Stimulated activated CD4-positive, alpha-beta T cell treated with anti-CD3 and anti-CD28 coated beads, Interleukin-4, amount 100 ng/mL, for 24 hours (primary cell): ENCODE measurements around the gene SLC25A52.
"Not testable (repeated sequence)": the region's sequence is repeated elsewhere in the genome, so short reads cannot be mapped to it uniquely, and the experiment has no call there.

ENCODE experiments used
- DNase-seq: peaks from one replicate; pipeline ENCODE4 v3.0.0-alpha.2; 2020

SLC25A52 gene, protein sequence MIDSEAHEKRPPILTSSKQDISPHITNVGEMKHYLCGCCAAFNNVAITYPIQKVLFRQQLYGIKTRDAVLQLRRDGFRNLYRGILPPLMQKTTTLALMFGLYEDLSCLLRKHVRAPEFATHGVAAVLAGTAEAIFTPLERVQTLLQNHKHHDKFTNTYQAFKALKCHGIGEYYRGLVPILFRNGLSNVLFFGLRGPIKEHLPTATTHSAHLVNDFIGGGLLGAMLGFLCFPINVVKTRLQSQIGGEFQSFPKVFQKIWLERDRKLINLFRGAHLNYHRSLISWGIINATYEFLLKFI

DNA sequence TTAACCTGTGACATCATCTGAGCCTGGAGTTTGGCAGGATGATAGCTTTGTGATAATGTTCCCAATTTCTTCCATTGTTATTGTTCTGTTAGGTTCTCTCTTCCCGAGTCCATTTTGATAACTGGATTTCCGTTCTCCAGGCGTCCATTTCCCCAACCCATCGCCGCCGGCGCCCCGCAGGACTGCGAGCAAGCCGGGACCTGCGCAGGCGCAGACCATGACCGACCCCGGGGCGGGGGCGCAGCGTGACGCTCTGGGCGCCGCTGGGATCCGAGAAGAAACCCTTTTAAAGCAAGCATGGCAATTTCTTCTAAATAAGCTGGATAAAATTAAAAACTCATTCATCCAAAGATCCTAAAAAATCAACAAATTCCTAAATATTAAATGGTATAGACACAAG, at the start of gene SLC25A52:
Gene SLC25A52 (minus strand): TSS at position 186 of the 400 bp plus-strand sequence. CDS start 219 bp downstream, outside the sequence.
- DNase-seq: no peak

DNA sequence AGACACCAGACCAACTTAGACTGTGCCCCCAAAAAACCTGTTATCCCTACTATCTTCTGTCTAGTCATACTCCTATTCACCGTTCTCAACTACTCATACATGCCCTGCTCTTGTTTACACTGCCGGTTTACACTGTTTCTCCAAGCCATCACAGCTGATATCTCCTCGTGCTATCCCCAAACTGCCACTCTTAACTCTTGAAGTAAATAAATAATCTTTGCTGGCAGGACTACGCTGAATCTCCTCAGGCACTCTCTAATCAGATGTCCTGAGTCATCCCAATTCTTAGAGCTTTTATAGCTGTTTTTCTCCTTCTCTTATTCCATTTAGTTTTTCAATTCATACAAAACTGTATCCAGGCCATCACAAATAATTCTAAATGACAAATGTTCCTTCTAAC, 48.4 kb upstream of the SLC25A52 start:
- not testable (repeated sequence) for DNase-seq

DNA sequence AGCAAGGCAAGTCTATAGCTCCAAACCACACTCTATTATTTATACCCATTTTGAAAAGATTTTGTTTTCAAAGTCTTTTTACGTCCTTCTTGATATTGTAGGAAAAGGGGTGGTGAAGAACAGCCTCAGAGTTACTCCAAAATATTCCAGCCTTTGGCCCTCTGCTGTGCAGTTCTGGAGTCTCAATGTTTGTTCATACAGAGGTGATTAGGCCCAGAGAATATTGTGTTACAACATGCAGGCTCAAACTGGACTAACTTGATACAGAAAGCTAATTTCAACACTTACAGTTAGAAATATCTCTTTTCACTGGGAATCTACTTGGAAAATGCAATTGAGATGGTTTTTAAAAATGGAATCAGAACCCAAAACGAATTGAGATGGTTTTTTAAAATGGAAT, 40.4 kb upstream of the SLC25A52 start:
- no peak for DNase-seq

DNA sequence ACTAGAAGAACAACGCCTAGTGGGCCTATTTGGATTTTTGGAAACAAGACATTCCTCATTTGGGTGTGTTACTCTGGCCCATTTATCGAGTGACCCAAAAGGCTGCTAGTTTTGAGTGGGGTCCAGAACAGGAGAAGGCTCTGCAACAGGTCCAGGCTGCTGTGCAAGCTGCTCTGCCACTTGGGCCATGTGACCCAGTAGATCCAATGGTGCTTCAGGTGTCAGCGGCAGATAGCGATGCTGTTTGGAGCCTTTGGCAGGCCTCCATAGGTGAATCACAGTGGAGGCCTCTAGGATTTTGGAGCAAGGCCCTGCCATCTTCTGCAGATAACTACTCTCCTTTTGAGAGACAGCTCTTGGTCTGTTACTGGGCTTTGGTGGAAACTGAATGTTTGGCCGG, 38.6 kb upstream of the SLC25A52 start:
- not testable (repeated sequence) for DNase-seq

DNA sequence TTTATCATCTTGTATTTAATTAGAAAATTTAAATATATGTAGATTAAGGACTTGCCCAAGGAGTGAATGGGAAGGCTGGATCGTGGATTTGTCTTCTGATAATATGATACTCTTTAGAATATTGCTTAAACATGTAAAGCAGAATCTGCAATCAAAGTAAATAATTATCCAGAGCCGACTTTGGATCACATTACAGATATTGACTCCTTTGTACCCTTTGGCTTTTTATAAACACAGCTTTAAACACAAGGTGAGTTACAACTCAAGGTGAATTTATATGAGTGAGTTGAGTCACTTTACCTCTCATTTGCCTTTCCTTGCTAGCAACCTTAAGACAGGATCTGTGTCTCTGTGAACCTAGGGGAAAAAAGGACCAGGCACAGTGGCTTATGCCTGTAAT, 37.7 kb upstream of the SLC25A52 start:
- DNase-seq: no peak

DNA sequence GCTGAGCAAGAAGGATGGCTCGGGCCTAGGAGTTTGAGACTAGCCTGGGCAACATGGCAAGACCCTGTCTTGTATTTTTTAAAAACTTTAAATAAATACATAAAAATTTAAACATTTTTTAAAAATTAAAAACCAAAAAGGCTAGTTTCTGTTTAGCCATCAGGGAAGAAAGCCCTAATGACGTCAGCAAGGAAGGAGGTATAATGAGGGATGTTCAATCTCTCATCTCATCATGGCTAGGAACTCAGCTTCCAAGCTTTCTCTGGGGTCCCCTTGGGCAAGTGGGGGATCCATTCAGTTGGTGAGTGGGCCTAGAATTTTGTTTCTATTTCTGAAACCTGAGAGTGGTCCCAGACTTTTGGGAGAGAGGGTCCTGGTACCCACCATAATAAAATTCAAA, 35.1 kb upstream of the SLC25A52 start:
- DNase-seq: no peak

DNA sequence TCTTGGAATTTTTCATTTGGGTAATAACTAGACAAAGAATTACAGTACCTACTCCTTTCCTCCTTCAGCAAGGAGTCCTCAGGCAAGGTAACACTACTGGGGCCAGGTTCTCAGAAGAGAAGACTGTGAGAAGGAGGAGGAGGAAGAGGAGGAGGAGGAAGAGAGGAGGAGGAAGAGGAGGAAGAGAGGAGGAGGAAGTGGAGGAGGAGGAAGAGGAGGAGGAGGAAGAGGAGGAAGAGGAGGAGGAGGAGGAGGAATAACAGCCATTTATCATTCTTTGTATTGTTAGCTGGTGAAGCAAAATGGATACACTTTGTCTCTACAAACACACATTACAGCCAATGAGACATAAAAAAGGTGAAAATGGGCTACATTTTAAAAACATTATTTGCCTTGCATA, 32.9 kb upstream of the SLC25A52 start:
- no peak for DNase-seq

DNA sequence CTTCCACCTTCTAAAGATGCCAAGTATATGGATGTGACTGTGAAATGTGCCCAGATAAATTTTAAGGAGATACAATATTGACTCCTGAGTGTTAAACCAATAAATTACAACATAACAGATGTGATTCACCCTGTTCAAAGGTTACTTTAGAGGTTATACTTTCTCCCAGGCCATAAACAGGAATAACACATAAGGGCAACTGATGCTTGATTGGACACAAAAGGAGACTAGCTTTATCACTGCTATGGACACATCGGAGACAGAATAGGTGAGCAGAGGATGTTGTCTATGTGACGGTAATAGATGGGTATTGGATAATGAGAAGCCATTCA, 31.9 kb upstream of the SLC25A52 start:
- DNase-seq: no peak

DNA sequence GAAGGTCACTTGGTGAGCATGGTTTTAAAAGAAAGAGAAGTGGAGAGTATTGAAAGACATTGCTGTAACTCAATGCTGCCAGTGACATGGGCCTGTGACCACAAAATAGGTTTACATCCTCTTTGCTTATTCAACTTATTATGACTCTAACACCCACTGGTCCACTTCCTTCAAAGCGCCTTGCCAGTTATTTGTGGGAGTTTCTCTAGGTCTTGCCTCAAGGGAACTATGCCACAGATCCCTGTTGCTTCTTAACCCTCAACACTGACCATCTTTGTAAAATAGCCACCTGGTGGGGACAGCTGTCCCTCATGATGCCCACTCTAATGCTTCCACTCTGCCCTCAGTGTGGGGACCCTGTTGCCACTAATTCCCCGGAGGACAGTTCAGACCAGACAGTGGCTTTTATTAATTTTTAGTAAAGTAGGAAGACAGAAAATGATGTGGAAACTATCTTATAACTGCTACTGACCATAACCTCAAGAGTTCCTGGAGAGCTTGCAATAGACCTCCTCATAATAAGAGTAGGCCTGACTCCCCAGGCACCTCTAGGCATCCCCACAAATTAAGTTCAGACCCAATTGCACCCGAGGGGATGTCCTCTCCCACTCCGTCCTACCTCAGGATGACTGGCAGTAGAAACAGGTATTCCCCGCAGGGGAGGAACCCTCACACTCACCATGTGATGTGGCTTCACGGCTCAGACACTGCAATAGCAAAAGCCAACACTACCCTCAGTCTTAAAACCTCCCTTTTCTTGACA, 31.3 kb upstream of the SLC25A52 start:
- no peak for DNase-seq

DNA sequence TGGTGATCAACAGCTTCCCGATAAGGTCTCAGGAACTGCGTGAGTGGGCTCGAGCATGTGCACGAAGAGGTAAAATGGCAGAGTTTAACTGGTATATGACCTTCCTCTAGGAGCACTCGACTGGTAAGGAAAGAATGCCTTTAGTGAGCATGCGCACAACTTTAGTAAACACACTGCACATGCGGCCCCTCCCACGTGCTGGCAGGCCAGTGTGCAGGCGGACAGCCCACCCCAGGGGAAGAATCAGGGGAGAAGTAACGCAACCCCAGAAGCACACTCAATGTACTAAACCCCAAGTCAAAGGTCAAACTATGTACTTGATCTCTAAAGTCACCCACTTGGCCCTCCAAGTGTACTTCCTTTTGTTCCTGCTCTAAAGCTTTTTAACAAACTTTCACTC, 28.7 kb upstream of the SLC25A52 start:
- DNase-seq: no peak

DNA sequence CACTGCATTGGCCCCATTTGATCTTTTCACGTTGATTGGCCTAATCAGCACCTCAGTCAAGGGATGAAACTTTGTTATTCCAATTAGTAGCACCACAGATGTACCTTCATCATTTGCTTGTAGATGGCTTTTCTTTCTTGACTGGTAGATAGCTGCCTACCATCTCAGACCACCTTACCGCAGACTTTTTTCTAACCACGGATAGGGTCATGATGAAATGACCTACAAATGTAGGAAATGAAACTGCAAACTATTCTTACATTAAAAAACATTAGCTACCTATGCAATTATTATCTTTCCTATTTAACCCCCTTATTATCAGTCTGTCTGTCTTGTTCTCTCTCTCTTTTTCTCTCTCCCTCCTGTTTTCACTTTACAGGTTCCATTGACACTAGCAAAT, 22.4 kb upstream of the SLC25A52 start:
- DNase-seq: no peak

DNA sequence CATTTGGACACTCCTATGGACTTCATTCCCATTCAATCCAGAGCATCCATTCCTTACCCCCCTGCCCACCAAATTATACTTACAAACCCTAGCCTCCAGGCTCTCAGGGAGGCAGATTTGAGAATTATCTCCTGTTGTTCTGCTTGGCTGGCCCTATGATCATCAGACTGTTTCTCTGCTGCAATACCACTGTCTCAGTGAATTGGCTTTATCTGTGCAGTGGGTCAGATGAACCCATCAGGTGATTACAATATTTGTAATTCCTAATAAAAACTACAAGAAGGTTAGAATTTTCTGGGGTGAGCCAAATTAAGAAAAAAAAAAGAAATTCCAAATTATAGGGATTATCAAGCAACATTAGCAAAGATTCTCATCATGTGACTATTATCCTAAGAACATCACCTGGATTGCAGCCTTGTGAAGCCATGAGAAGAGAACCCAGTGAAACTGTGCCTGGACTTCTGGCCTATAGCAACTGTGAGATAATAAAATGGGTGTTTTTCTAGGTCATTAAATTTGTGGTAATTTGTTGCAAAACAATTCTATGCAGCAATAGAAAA, 17.8 kb upstream of the SLC25A52 start:
- no peak for DNase-seq

DNA sequence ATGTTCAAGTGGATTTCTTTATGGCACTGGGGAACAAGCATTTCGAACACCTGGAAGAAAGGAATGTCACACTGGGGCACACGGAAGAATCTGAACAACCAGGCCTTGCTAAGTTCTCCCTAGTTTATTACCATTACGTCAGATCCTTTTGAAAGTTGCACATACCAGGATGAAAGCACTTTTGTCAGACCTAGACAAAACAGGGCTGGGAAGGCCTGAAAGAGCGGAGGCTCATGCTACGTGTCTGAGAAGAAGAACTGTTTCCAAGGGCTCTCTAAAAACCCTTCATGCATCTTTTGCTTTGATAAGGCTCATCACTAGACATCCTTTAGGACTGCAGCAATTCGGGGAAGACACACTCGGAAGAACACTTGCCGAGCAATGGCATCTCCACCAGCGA, 15.4 kb upstream of the SLC25A52 start:
- DNase-seq: no peak

DNA sequence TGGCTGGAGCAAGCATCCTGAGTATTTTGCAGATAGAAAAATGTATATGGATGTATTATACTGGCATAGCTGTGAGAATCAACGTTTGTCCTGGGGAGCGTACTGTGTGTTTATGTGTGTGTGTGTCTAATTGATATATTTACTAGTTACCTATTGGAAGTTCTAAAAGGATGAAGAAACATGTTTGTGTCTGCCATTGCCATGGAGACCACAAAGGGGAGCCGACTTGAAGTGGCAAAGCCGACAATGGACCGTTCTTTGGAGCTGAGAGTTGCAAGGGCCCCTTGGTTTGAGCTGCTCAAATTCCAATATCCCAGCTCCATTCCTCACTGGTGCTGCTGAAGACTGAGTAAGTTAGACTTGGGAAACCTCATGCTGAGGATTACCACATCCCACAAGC, 14.3 kb upstream of the SLC25A52 start:
- DNase-seq: no peak

DNA sequence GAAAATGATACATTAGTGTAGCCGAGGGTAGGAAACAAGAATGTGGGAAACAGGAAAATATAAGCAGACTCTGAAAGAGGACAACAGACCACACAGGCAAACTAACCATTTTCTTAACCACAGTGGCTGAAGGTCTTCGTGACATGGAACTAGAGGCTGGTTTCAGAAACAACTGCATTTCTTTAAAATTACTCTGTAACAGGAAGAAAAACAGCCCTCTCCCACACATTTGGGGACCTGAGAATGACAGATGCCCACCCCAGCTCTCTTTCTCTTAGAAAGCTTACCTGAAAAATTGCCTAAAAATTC, 13.8 kb upstream of the SLC25A52 start:
- no peak for DNase-seq

DNA sequence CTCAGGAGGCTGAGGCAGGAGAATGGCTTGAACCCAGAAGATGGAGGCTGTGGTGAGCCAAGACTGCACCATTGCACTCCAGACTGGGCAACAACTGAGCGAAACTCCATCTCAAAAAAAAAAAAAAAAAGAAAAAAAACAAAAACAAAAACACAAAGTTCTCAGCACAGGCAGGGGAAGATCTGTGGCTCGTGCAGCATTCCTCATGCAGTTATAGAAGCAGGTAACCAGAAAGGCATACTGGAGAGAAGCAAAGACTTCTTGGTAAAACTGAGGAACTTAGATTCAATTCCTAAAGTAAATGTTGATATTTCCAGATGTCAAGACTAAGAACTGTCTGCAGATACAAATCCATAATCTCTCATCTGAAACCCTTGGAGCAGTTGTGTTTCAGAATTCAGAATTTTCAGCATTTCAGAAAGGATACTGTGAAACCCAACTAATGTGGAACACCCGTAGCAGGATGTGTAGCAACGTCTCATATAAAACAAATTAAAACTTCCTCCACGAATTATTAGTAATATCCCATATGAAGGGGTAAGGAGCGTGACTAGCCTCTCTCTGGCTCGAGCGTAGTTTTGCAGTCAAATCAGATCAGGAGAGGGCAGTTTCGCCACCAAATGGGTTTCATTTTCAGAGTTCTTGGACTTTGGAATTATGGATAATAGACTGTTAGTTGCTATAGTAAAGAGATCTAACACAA, 13.2 kb upstream of the SLC25A52 start:
- DNase-seq: no peak

DNA sequence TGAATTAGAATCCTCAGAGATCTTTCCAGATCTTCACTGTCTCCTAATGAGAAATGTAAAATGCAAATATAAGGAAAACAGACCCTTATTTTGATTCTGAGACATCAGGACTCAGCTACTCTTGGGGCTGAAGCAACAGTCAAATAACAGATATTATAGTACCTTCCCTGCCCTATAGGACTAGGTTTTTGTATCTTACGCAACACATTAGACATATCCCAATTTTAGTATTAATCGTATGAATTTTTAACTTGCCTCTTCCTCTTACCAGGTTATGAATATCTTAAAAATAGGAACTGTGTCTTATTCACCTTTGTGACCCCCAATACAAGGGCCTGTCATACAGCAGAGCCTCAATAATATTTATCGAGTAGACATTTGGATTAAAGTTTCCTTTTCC, 12.0 kb upstream of the SLC25A52 start:
- no peak for DNase-seq

DNA sequence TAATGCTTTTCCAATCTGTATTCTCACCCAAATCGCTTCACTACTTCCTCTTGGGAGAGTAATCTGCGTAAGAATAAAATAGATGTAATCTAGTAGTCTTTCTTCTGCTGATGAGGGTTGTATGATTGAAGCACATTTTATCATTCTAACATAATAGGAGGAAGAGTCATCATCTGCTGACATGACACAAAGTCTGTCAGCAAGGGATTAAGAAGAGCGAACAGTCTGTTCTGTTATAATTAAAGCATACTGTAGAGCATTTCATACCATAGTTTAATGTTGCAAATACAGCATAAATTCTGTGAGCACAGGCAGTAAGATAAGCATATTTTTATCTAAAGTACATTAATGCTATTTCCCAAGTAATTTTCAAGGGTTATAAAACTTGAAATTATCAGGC, 10.4 kb downstream of the SLC25A52 start:
- no peak for DNase-seq

DNA sequence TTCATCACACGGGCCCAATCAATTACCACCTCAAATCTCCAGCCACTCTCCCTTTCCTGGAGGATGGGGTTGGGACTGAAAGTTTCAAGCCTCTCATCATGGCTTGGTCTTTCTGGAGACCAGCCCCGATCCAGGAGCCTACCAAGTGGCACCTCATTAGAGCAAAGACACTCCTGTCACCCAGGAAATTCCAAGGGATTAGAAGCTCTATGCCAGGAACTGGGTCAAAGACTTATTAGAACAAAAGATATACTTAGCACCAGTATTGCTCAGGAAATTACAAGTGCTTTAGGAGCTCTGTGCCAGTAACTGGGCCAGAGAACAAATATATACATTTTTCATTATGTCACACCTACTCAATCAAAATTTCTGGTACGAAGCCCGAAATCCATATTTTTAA, 14.3 kb downstream of the SLC25A52 start:
- DNase-seq: no peak

DNA sequence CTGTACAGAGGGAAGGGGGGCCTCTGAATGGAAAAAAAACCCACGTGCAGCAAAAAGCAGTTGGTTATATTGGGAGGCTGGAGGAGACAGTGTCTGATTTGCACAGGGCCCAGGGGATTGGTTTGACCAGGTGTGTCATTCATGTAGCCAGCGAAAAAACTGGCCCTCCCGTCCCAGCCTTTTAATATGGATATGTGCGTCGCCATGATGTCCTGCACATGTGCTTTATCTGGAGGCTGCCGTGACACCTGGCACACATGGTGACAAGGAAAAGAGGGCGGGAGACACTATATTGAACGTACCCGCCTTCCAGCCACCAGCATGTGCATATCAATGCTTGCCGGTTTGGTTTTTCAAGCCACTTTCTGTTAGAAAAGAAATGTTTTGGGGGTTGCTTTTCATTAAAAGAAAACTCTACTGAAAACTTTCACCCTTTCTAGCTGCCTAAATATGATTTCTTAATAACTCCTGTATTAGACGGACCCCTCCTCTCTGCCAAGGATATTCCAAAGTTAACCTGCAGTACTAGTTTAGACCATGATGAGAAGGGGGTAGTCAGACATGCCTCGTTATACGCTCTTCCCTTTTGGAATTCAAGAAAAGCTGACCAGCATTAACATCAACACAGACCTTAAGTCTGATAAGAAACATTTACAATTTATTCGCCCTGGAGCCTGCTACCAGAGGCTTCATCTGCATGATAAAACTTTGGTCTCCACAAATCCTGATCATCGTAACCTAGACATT, 16.2 kb downstream of the SLC25A52 start:
- DNase-seq: no peak

DNA sequence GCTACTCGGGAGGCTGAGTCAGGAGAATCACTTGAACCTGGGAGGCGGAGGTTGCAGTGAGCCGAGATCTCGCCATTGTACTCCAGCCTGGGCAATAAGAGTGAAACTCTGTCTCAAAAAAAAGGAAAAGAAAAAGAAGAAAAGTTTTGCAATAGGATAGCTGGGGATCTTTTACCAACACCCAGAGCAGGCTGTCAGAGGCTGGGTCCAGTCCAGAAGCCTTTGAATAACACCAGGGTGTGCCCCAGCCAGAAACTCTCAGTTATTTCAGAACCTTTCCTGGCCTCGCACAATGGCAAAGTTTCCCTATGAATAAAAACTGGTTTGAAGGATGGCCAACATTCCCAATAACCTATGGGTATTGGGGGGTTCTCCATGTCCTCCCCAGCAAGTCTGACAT, 17.1 kb downstream of the SLC25A52 start:
- DNase-seq: not testable (repeated sequence)

DNA sequence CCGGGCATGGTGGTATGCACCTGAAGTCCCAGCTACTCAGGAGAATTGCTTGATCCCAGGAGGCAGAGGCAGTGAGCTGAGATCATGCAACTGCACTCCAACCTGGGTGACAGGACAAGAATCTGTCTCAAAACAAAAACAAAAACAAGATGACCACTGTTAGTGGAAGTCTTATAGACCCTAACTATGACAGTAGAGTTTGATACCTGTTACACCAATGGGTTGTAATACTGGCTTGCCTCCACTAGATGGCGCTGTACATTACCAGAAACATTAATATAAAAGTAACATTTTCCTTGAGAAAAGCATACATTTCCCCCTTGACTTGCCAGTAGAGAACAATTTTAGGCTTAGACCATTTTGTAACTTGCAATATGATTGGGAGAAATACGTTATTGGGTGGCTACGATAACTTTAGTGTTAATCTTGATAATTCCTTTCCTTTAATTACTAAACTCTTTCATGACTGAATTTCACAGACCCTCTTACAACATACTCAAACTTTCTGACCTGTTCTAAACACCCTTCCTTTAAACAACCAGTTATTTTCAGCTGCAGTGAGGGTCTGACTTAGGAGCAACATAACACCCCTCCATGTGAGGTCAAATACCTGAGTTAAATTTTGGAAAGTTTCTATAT, 19.5 kb downstream of the SLC25A52 start:
- DNase-seq: peak; percentile 59

DNA sequence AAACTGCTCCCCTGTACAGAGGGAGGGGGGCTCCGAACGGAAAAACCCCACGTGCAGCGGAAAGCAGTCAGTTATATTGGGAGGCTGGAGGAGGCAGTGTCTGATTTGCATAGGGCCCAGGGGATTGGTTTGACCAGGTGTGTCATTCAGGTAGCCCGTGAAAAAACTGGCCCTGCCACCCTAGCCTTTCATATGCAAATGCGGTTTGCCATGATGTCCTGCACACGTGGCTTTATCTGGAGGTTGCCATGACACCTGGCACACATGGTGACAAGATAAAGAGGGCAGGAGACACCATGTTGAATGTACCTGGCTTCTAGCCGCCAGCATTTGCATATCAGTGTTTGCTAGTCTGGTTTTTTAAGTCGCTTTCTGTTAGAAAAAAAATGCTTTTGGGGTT, 20.5 kb downstream of the SLC25A52 start:
- DNase-seq: no peak
